Measurements from ENCODE around the gene IFT88.

DNA sequence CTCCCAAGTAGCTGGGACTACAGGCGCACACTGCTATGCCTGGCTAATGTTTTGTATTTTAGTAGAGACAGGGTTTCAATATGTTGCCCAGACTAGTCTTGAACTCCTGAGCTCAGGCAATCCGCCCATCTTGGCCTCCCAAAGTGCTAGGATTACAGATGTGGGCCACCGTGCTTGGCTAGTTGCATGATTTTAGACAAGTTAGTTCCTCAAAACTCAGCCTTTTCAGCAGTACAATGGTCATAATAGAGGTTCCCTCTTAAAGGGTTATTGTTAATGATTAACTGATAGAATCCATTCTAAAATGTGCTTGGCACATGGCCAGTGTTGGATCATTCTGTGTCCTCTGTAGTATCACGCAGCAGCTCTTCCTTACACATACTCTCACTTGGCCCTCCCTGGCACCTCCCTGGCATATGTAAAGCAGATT lies 19.5 kb upstream of the IFT88 start:
- no peak for TF ChIP-seq POLR2A (IDR thresholded peaks at IDR 0.05)
- TF ChIP-seq, protein P1, sequence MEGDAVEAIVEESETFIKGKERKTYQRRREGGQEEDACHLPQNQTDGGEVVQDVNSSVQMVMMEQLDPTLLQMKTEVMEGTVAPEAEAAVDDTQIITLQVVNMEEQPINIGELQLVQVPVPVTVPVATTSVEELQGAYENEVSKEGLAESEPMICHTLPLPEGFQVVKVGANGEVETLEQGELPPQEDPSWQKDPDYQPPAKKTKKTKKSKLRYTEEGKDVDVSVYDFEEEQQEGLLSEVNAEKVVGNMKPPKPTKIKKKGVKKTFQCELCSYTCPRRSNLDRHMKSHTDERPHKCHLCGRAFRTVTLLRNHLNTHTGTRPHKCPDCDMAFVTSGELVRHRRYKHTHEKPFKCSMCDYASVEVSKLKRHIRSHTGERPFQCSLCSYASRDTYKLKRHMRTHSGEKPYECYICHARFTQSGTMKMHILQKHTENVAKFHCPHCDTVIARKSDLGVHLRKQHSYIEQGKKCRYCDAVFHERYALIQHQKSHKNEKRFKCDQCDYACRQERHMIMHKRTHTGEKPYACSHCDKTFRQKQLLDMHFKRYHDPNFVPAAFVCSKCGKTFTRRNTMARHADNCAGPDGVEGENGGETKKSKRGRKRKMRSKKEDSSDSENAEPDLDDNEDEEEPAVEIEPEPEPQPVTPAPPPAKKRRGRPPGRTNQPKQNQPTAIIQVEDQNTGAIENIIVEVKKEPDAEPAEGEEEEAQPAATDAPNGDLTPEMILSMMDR (IDR thresholded peaks at IDR 0.05) = no peak
